ENCODE results near the gene KCNQ5. TPM values are rescaled to one million over a fixed set of nuclear protein-coding genes. Genes with fewer than 3 reads are reported as not detected.

Gene KCNQ5
- total and polyA plus RNA-seq, 10 of the 15 experiments (the other 5 are each of a cell fraction or from before 2014, with no cell fraction given), result 0.60 to 16.2 (median 3.2) TPM

DNA sequence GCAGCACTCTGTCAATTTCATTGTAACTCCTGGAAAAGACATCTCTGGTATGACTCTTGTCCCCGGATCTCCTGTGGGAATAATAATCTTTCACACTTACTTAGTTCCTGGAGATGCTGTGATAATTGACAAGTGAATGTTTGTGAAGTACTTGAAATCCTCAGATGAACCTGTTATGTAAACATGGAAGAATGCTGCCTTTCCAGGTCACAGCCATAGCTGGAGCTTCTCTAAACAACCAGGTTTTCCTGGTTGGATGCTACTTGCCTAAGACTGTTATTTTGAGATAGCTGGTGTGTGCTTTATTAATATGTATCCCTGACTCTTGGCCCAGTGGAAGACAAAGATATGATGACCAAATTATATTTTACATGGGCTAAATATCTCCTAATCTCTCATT, 228.6 kb downstream of the KCNQ5 start:
- no peaks in the 10 kb centered on the region for H3K4me1 ChIP-seq (ENCODE audit: control insufficient read depth, insufficient read depth, low read length)
- no peak overlapping the region for H3K27ac ChIP-seq (ENCODE audit: control insufficient read depth, insufficient read depth)
- no peak overlapping the region for H3K9ac ChIP-seq (ENCODE audit: control insufficient read depth, insufficient read depth, low read length)
- DNase-seq (ENCODE audit: low read depth, low spot score), result no peak
- intact Hi-C loops (cut with micrococcal nuclease; ENCODE audit: unreplicated experiment) (no loop called here), in situ Hi-C loops (cut with MboI) (no loop called here)
- SMC1A ChIA-PET (ENCODE audit: uncharacterized antibody, unreplicated experiment), result interaction anchor here (0.6 to 1.6 kb wide), 2 partner anchors 14 to 106 kb away, joined by 3 to 7 read pairs; no protein-coding TSS in a partner anchor
- RAD21 ChIA-PET (ENCODE audit: unreplicated experiment), result interaction anchor here (1.3 kb wide), 1 partner anchor 226 kb away, joined by 3 read pairs; no protein-coding TSS in a partner anchor
- CTCF ChIA-PET, result interaction anchor here (1.3 kb wide), 1 partner anchor 234 kb away, joined by 4 read pairs; no protein-coding TSS in a partner anchor
- WGBS (ENCODE audit: insufficient coverage, insufficient replicate concordance, low lambda C conversion rate, missing lambda C conversion rate), result 100% methylated on average over 1 of the region's 1 CpG
- BruUV-seq (replicated peaks), result no TSS peak
- no peak overlapping the region for H3K4me2 ChIP-seq (ENCODE audit: control insufficient read depth, insufficient read depth)
- no peaks in the 10 kb centered on the region for H3K27me3 ChIP-seq (replicated peaks in 1 of 2; ENCODE audit: control insufficient read depth in 2 of 2, insufficient read depth in 2 of 2, low read length in 1 of 2)
- TF ChIP-seq WRNIP1 (IDR thresholded peaks at IDR 0.05; ENCODE audit: borderline replicate concordance, low read depth, low read length), result no peak
- TF ChIP-seq JUND (IDR thresholded peaks at IDR 0.05; ENCODE audit: low read depth, low read length), result no peak
- TF ChIP-seq, protein P1, sequence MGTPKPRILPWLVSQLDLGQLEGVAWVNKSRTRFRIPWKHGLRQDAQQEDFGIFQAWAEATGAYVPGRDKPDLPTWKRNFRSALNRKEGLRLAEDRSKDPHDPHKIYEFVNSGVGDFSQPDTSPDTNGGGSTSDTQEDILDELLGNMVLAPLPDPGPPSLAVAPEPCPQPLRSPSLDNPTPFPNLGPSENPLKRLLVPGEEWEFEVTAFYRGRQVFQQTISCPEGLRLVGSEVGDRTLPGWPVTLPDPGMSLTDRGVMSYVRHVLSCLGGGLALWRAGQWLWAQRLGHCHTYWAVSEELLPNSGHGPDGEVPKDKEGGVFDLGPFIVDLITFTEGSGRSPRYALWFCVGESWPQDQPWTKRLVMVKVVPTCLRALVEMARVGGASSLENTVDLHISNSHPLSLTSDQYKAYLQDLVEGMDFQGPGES (IDR thresholded peaks at IDR 0.05), result no peak
- TF ChIP-seq CREB1 (IDR thresholded peaks at IDR 0.05; ENCODE audit: low read depth), result no peak
- no peak for TF ChIP-seq NBN (IDR thresholded peaks at IDR 0.05)
- TF ChIP-seq RCOR1 (conservative IDR thresholded peaks at IDR 0.05; ENCODE audit: low read depth, low read length), result no peak
- no peak for TF ChIP-seq SPI1 (IDR thresholded peaks at IDR 0.05; ENCODE audit: borderline replicate concordance, insufficient read depth, low read depth, low read length)
- no peaks in the 10 kb centered on the region; the same call in 1 of the 3 replicates for H3K9me3 ChIP-seq (replicated peaks; ENCODE audit: control insufficient read depth, insufficient read depth, low read length)
- H4K20me1 ChIP-seq (ENCODE audit: control insufficient read depth, insufficient read depth), result no peaks in the 10 kb centered on the region
- no peak overlapping the region for H3K4me3 ChIP-seq
- no peak overlapping the region for H2AFZ ChIP-seq (ENCODE audit: control insufficient read depth, low read depth, low read length)
- no peak for FAIRE-seq
- no peaks in the 10 kb centered on the region for H3K79me2 ChIP-seq (ENCODE audit: control insufficient read depth, insufficient read depth, low read length)
- ATAC-seq, result no peak
- H3K36me3 ChIP-seq (ENCODE audit: control insufficient read depth in 2 of 2, insufficient read depth in 2 of 2, low read length in 1 of 2), result no peaks in the 10 kb centered on the region
- POLR2A ChIA-PET, result interaction anchor here (1.2 to 1.4 kb wide), 2 partner anchors 10 to 119 kb away, joined by 3 read pairs; no protein-coding TSS in a partner anchor

Data from GM12878 (cell line).